GM21367 (cell line): ENCODE data around the gene TNRC18.
"Not testable (repeated sequence)": the region's sequence is repeated elsewhere in the genome, so short reads cannot be mapped to it uniquely, and the experiment has no call there.

Source experiments
- ATAC-seq: cut with Tn5 transposase; IDR thresholded peaks from one replicate; pipeline ENCODE4 v1.9.1; 2021; ENCODE audit not compliant: unreplicated experiment

The TNRC18 gene

GRCh38 chr7:5295039-5296014 lies 128.3 kb downstream of the TNRC18 start:
- no peak for ATAC-seq

DNA sequence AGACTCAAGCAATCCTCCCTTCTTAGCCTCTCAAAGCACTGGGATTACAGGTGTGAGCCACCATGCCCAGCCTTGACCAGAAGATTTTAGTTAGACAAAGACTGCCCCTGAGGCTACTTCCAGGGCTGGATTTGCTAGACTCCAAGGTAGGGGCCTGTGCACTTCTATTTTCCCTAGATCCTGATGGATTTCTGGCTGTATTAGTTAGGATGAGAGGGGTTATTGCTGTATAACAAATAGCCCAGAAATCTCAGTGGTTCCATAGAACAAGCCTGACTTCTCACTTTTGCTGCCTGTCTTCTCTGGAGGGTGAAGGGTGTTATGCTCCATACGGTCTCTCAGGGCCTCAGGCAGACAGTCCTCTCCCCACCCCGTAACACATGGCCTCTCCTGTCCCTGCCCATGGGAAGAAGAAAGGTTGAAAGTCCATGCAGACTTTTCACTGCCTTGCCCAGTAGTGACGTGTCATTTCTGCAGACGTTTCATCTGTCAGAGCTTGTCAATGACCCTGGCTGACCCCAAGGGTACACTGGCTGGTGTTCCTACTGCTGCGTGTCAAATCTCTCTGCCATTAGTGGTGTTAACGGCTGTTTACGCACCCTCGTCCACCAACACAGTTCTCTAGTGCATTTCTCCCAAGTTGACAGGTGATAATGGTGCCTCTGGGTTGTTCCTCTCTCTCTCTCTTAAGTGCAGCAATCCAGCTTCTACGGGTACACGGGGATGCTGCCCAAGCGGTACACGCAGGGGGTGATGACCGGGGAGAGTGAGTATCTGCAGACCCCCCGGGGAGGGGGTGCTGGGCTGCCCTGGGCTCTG lies 129.3 kb downstream of the TNRC18 start:
- ATAC-seq = no peak

- ATAC-seq = not testable (repeated sequence)
Measured at GRCh38 chr7:5291711-5292335, 131.8 kb downstream of the TNRC18 start.

DNA sequence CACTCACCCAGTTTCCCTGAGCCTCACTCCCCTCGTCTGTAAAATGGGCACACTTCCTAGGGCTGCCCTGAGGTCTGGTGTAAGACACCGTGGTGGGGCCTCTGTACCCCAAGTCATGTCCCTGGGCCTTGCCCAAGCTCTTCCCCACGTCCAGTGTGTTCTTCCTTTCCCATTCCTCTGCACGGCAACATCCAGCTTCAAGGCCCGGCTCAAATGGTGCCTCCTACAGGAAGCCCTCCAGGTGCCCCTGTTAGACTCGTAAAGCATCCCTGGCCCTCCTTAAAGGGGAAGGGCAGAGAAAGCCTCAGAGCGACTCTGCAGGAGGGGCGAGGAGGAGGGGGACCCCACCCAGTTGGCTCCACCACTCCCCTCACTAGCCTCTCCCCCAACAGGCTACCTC lies 132.3 kb downstream of the TNRC18 start:
- ATAC-seq = no peak

DNA sequence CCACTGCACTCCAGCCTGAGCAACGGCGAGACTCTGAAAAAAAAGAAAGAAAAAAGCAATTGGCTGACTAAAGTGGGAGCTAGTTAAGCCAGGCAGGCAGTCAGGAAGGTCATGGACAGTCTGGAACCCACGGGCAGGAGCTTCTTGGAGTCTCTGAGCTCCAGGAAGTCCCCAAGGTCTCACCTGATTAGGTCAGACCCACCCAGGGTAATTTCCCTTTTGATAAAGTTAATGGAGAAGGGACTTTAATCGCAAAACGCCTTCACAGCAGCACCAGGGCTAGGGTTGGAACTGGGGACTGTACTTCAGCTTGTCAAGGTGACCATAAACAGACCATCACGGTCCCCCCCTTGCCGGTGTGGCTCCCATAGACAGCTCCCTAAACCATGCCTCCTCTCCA lies 134.3 kb downstream of the TNRC18 start:
- no peak for ATAC-seq

DNA sequence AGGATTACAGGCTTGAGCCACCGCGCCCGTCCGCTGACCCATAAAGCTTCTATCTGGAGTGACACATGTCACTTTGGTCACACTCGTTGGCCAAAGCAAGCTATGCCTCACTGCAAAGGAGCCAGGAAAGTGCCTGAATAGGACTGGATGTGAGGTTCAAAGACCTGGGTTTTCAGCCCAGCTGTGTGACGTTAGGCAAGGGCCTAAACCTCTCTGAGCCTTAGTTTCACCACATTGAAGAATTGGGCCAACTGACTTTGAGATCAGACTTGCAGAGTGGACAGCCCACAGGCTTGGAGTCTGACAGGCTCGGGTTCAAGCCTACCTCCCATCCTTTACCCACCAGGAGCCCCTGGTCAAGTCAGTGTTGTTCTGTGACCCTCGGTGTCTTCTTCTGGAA lies 135.1 kb downstream of the TNRC18 start:
- ATAC-seq = not testable (repeated sequence)

- no peak for ATAC-seq
Measured at GRCh38 chr7:5287802-5288201, 135.8 kb downstream of the TNRC18 start.

DNA sequence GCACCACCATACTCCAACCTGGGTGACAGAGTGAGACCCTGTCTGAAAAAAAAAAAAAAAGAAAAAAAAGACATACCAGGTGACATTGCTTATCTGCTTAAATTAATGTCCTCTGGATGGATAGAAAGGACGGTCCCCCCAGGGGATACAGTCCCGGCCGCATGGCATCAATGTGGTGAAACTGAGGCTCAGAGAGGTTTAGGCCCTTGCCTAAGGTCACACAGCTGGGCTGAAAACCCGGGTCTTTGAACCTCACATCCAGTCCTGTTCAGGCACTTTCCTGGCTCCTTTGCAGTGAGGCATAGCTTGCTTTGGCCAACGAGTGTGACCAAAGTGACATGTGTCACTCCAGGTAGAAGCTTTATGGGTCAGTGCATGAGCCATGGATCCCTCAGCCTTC lies 136.3 kb downstream of the TNRC18 start:
- not testable (repeated sequence) for ATAC-seq

DNA sequence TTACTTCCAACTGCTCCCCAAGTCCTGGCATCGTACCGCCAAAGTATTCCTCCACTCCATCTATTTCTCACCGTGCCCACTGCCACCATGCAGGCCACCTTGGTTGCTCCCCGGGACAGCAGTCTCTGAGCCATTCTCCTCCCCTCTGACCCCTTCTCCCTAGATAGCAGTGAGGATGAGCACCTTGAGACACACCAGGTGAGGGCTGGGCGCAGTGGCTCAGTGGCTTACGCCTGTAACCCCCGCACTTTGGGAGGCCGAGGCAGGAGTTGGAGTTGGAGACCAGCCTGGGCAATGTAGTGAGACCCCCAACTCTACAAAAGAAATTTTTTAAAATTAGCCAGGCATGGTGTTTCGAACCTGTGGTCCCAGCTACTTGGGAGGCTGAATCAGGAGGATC lies 136.7 kb downstream of the TNRC18 start:
- ATAC-seq = no peak

- no peak for ATAC-seq
Measured at GRCh38 chr7:5284304-5285281, 139.0 kb downstream of the TNRC18 start.

DNA sequence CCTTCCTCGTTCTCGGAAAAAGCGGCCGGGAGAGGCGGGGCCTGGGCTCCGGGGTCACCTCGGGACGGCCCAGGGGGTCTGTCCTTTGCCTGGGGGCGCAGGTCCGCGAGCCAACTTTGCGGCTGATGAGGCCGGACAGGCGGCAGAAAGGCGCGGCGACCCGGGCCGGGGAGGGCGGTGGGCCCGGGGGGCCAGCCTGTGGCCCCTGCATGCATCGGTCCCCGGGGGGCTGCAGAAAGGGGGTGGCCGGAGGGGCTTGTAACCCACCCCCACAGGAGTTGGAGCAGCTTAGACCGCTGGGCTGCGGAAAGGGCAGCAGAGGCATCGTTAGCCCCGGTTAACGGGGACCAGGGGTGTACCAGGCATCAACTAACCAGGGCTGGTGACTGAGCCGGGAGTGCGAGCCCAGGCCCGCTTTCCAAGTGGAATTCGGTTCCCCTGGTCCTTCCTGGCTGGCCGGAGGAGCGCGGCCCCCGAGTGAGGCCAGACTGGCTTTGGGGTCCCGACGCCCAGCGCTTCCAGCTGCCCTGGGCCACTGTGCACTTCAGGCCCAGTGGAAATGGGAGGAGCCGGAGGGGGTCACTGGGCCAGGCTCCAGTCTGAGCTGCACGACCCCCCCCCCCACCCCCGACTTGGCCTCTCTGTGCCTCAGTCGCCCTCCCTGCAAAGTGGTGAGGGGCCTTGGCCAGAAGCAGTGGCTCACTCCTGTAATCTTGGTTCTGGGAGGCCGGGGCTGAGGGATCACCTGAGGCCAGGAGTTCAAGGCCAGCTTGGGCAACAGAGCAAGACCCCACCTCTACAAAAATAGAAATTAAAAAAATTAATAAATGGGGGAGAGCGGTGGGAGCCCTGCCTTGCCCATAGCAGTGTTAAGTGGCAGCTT lies 140.0 kb downstream of the TNRC18 start:
- no peak for ATAC-seq

- no peak for ATAC-seq
Measured at GRCh38 chr7:5282543-5283316, 140.9 kb downstream of the TNRC18 start, which contains the start of gene SLC29A4. Gene SLC29A4 (plus strand): TSS chr7:5282943. CDS start chr7:5287817, 4,874 bp downstream.

GRCh38 chr7:5281598-5282500 lies 141.8 kb downstream of the TNRC18 start:
- not testable (repeated sequence) for ATAC-seq

DNA sequence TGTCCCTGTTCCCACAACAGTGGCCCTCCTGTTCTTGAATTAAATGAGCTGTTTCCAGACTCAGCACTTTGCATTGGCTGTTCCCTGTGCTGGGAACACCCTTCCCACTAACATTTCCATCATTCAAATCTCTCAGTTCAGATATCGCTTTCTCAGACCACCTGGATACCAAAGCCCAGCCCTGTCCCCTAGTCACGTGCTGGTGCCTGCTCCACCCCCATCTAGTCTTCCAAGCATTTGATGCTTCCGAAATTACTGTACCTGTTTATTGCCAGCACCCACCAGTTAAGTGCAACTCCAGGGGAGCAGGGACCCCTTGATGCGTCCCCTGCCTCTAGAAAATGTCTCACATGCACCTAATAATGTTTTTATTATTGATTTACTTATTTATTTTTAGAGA lies 143.9 kb downstream of the TNRC18 start:
- no peak for ATAC-seq

DNA sequence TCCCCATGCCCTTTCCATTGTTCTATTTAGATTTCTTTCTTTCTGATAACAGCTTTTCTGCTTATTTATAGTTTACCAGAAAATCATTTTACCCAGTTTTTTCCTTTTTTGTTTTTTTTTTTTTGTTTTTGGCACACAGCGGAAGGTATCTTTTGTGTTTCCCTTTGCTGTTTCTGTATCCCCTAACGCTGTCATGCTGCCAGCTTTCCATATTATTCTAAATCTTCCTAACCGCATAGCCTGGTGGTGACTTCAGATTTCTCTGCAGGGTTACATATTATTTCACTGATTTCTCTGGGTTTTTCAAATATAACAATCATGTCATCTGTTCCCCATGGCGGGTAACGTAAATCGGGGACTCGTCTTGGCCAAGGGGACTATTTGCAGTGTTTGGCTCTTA lies 144.9 kb downstream of the TNRC18 start:
- ATAC-seq = no peak

GRCh38 chr7:5276611-5277010 lies 147.0 kb downstream of the TNRC18 start:
- ATAC-seq = no peak

DNA sequence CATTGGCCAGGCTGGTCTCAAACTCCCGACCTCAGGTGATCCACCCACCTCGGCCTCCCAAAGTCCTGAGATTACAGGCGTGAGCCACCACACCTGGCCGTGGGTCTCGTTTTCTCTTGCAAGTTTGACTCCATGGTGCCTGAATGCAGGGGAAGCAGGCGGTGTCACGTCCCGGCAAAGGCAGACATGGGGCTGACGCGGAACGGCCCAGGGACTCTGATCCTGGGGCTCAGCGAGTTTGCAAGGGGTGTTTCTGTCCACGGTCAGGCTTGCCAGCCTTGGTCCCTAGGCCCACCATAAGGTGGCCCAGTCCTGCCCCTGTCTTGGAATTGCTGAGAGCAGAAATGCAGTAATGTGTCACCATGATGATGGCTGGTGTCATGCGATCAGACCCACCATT lies 147.5 kb downstream of the TNRC18 start:
- ATAC-seq = not testable (repeated sequence)
